Karpas-422 (cell line): ENCODE measurements around the gene RUNX1. TPM values are rescaled to one million over a fixed set of nuclear protein-coding genes. Genes with fewer than 3 reads are reported as not detected.

ENCODE experiments used
- DNase-seq: peaks from one replicate; pipeline ENCODE4 v3.0.0-alpha.2; 2015
- H2AFZ ChIP-seq: fragments of 200-600 bp; sonication (generic); 2 replicates; pipeline ENCODE4 v1.6.1; 2014; ENCODE audit warnings: antibody characterized with exemption, low read length, mixed read lengths
- H3K27ac ChIP-seq: fragments of 200-600 bp; sonication (generic); 2 replicates; pipeline ENCODE4 v1.5.1; 2014; ENCODE audit warnings: mild to moderate bottlenecking, low read length, moderate library complexity
- H3K27me3 ChIP-seq: fragments of 200-600 bp; sonication (generic); 2 replicates; pipeline ENCODE4 v1.6.1; 2014; ENCODE audit warnings: low read length, mixed read lengths
- H3K36me3 ChIP-seq: fragments of 200-600 bp; sonication (generic); 2 replicates; pipeline ENCODE4 v1.6.1; 2014; ENCODE audit warnings: low read length, mixed read lengths; ENCODE audit not compliant: insufficient read depth
- H3K4me1 ChIP-seq: fragments of 200-600 bp; sonication (generic); 2 replicates; pipeline ENCODE4 v1.6.1; 2014; ENCODE audit warnings: mild to moderate bottlenecking, low read length, mixed read lengths
- H3K4me2 ChIP-seq: fragments of 200-600 bp; sonication (generic); 2 replicates; pipeline ENCODE4 v1.6.1; 2014; ENCODE audit warnings: low read length, low read depth, mild to moderate bottlenecking; ENCODE audit not compliant: poor library complexity, severe bottlenecking
- H3K4me3 ChIP-seq: fragments of 200-600 bp; sonication (generic); 2 replicates; pipeline ENCODE4 v1.5.1; 2014; ENCODE audit warnings: mild to moderate bottlenecking, antibody characterized with exemption, low read length, mixed read lengths
- H3K79me2 ChIP-seq: fragments of 200-600 bp; sonication (generic); 2 replicates; pipeline ENCODE4 v1.6.1; 2014; ENCODE audit warnings: mild to moderate bottlenecking, low read length, mixed read lengths
- H3K9ac ChIP-seq: fragments of 200-600 bp; sonication (generic); 2 replicates; pipeline ENCODE4 v1.6.0; 2014; ENCODE audit warnings: low read length
- H3K9me2 ChIP-seq: fragments of 200-600 bp; sonication (generic), shearing (Covaris generic); replicated peaks from 2 replicates; pipeline ENCODE4 v1.6.0; 2014; ENCODE audit warnings: mild to moderate bottlenecking, low read length, moderate library complexity; ENCODE audit not compliant: insufficient read depth
- H3K9me3 ChIP-seq: fragments of 300-700, 200-600 bp; sonication (generic); 2 replicates; pipeline ENCODE4 v1.6.1; 2014; ENCODE audit warnings: low read length, mixed read lengths
- H4K20me1 ChIP-seq: fragments of 200-600 bp; sonication (generic); 2 replicates; pipeline ENCODE4 v1.6.1; 2014; ENCODE audit warnings: mild to moderate bottlenecking, antibody characterized with exemption, low read length, low read depth; ENCODE audit not compliant: insufficient read depth
- total RNA-seq: library from RNA; depleted of rRNA; stranded (reverse); fragments of >200 nt; shearing (Covaris generic); gene quantifications from 2 replicates; pipeline ENCODE4 v1.2.3, GENCODE V29; 2014; ENCODE audit warnings: low replicate concordance

RUNX1 gene
- total RNA-seq, 1 experiment from 2014 or later = 20.5 TPM

DNA sequence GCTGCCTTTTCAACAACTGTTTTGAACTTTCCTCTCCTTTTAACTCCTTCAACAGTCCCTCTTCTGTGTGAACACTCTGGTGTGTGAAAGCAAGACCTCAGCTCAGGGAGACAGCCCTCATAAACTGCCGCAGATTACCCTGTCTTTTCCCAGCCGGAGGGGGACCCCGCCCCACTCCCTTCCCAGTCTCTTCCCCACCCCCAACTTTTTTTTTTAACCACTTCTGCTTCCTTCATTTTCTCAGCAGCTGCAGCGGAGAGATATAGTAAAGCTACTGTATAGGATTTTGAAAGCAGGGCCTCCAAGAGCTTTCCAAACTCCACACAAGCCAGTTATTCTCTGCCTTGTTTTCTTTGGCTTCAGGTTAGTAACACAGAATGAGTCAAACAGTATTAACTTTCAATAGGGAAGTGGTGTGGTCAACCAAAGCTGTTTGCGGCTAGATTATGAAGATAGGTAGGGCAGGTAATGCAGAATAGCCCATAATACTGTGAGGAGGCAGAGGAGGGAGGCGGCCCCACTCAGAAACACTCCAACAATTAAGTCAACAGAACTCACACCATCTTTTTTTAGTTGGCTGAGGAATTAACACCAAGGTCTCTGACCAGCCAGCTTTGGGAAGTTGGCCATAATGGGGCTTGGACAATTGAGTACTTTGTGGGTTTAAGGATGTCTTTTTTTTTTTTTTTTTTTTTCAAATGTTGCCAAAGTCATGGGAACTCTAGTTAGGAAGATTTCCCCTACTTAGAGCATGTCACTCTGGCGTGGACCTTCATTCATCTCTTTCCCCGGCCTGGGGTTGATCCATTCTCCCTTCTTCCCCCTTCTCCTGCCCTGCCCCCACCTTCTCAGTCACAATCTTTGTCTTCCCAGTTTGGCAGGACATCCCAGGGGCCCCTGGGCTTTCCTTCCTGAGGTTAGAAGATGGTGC is 203.3 kb downstream of the RUNX1 start:
- Histone ChIP-seq H2AFZ (no peak overlapping the region), H3K4me1 (no peaks in the 10 kb centered on the region), H3K27ac (no peak overlapping the region), H3K9ac (no peak overlapping the region), H3K36me3 (no peaks in the 10 kb centered on the region), H3K4me3 (no peak overlapping the region), H3K4me2 (no peak overlapping the region), H3K9me2 (no peaks in the 10 kb centered on the region), H3K79me2 (peaks cover 3% of the 10 kb centered on the region; the same call in 1 of the 2 replicates), H4K20me1 (no peaks in the 10 kb centered on the region), H3K27me3 (no peaks in the 10 kb centered on the region), H3K9me3 (no peaks in the 10 kb centered on the region)
- no peak for DNase-seq

DNA sequence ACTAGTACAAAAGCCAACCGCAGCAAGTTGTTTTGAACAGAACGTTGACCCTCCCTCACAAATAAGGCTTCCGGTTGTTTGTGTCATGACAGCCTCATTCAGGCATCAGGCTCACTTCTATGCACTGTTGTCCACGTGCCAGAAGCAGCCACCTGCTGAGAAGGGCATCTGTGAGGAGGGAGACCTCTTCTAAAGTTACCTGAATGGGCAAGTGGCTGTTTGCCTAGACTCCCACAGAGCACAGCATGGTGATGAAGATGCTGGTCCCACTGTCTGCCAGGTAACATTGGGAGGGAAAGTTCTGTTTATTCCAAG is 204.2 kb downstream of the RUNX1 start:
- Histone ChIP-seq H3K9me2 (no peaks in the 10 kb centered on the region), H2AFZ (no peak overlapping the region), H3K27me3 (no peaks in the 10 kb centered on the region), H3K36me3 (no peaks in the 10 kb centered on the region), H3K4me2 (no peak overlapping the region), H3K4me1 (no peaks in the 10 kb centered on the region), H3K9ac (no peak overlapping the region), H3K9me3 (no peaks in the 10 kb centered on the region), H3K4me3 (no peak overlapping the region), H3K27ac (no peak overlapping the region), H3K79me2 (peaks cover 3% of the 10 kb centered on the region; the same call in 1 of the 2 replicates), H4K20me1 (no peaks in the 10 kb centered on the region)
- no peak for DNase-seq

DNA sequence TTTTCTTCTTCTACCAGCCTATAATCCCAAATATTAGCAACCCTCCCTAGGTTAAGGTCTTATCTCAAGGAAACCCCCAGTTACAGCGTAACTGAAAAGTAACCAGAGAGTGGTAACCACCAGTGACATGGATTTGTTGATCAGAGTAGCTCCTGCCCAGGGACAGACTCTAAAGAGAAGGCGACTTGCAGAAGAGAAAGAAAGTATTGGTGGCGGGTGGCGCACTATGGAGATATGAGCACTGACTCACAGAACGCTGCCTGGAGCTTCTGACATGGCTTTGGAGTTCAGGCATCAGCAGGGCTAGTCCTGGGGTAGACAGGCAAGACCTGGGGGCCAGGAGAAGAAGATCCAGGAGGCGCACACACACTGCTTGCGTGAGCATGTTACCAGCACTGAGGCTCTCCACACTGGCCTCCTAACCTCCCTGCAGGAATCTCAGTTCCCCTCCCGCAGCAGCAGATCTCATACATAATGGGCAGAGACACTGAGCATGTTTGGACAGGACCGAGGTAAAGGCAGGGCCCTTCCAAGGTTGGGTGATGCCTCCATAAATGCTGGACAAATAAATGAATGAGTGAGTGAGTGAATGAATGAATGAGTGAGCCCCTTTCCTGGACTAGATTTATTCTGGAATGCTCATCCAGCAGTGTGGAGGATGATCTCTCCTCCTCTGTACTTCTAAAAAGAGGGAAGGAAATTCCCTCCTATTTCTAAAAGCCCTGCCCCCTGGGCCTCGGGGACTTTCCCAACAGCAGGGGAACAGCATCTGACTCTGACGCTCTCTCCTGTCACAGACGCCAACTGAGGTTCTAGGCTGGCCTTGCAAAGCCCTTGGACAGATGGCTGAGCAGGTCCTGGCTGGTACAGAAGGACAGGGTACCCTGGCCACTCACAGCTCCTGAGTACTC is 204.8 kb downstream of the RUNX1 start:
- no peak for DNase-seq
- H3K4me3 ChIP-seq = no peak overlapping the region
- no peaks in the 10 kb centered on the region for H3K4me1 ChIP-seq
- H3K27ac ChIP-seq = no peak overlapping the region
- H3K36me3 ChIP-seq = no peaks in the 10 kb centered on the region
- no peaks in the 10 kb centered on the region for H3K9me2 ChIP-seq
- no peaks in the 10 kb centered on the region for H3K27me3 ChIP-seq
- no peaks in the 10 kb centered on the region for H3K9me3 ChIP-seq
- H3K79me2 ChIP-seq = peaks cover 3% of the 10 kb centered on the region; the same call in 1 of the 2 replicates
- H4K20me1 ChIP-seq = no peaks in the 10 kb centered on the region
- no peak overlapping the region for H2AFZ ChIP-seq
- no peak overlapping the region for H3K4me2 ChIP-seq
- H3K9ac ChIP-seq = no peak overlapping the region

DNA sequence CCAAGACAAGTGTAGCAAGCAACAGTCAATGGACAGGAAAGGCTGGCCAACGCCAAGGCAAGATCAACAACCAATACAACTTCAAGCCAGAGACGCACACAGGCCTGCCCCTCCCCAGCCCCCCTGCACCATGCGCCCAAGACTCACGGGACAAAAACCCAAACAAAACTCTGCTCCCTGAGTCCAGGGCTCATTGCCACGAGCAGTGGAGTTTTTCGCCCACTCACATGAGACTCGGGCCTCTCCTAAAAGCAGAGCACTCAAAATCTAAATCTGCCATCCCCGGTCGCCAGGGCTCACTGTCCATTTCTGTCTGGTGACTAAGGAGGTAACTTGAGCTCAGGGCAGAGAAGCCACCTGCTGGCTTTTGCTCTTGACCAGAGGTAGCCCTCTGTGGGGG is 205.5 kb downstream of the RUNX1 start:
- Histone ChIP-seq H3K4me2 (no peak overlapping the region), H3K79me2 (peaks cover 3% of the 10 kb centered on the region; the same call in 1 of the 2 replicates), H3K9me3 (no peaks in the 10 kb centered on the region), H3K4me1 (no peaks in the 10 kb centered on the region), H3K27ac (no peak overlapping the region), H3K9ac (no peak overlapping the region), H3K27me3 (no peaks in the 10 kb centered on the region), H3K36me3 (no peaks in the 10 kb centered on the region), H3K4me3 (no peak overlapping the region), H2AFZ (no peak overlapping the region), H3K9me2 (no peaks in the 10 kb centered on the region), H4K20me1 (no peaks in the 10 kb centered on the region)
- DNase-seq = no peak

DNA sequence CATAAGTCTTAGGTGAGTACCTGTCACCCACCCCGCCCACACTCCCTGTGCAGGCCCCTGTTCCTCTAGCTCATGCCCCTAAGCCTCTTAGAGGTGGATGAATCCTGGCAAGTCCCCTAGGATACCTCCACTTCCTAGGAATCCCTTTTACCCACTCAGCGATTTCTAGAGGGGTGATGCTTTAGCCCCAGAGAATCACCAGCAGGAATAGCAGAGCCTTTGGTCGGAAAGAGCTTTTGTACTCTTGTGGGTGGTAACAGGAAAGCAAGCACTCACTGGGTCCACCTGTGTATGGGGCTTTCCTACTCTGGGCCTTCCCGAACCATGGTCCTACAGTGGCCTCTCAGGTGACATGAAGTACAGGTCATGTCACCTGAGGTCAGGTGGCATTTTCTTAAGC is 207.9 kb downstream of the RUNX1 start:
- no peaks in the 10 kb centered on the region for H3K9me3 ChIP-seq
- H3K27ac ChIP-seq = no peak overlapping the region
- DNase-seq = no peak
- H3K9me2 ChIP-seq = no peaks in the 10 kb centered on the region
- H3K9ac ChIP-seq = no peak overlapping the region
- H3K4me3 ChIP-seq = no peak overlapping the region
- no peaks in the 10 kb centered on the region for H3K27me3 ChIP-seq
- H3K4me2 ChIP-seq = no peak overlapping the region
- H3K36me3 ChIP-seq = no peaks in the 10 kb centered on the region
- no peaks in the 10 kb centered on the region for H4K20me1 ChIP-seq
- no peaks in the 10 kb centered on the region for H3K4me1 ChIP-seq
- peaks cover 3% of the 10 kb centered on the region; the same call in 1 of the 2 replicates for H3K79me2 ChIP-seq
- H2AFZ ChIP-seq = no peak overlapping the region

DNA sequence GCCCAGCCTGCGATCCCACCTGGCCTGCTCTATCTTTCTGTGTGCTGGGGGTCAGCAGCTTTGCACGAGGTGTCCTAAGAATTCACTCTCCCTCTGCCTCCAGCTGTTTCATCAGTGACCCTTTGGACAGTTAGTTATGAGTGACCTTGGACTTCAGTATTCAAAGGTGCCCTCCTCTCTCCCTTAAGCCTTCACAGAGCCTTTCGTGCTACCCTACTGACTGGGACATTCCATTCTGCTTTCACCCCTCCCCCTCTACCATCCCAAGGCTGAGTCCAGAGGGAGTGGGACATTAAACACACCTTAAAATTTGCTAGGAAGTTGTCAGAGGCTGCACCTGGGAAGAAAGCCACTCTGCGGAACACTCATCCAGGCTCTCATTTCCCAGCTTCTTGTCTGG is 208.4 kb downstream of the RUNX1 start:
- H3K27ac ChIP-seq = no peak overlapping the region
- H2AFZ ChIP-seq = no peak overlapping the region
- no peak for DNase-seq
- no peak overlapping the region for H3K4me2 ChIP-seq
- no peaks in the 10 kb centered on the region for H3K27me3 ChIP-seq
- H3K36me3 ChIP-seq = no peaks in the 10 kb centered on the region
- no peaks in the 10 kb centered on the region for H4K20me1 ChIP-seq
- no peaks in the 10 kb centered on the region for H3K9me2 ChIP-seq
- no peak overlapping the region for H3K9ac ChIP-seq
- peaks cover 3% of the 10 kb centered on the region; the same call in 1 of the 2 replicates for H3K79me2 ChIP-seq
- H3K9me3 ChIP-seq = no peaks in the 10 kb centered on the region
- no peak overlapping the region for H3K4me3 ChIP-seq
- H3K4me1 ChIP-seq = no peaks in the 10 kb centered on the region

DNA sequence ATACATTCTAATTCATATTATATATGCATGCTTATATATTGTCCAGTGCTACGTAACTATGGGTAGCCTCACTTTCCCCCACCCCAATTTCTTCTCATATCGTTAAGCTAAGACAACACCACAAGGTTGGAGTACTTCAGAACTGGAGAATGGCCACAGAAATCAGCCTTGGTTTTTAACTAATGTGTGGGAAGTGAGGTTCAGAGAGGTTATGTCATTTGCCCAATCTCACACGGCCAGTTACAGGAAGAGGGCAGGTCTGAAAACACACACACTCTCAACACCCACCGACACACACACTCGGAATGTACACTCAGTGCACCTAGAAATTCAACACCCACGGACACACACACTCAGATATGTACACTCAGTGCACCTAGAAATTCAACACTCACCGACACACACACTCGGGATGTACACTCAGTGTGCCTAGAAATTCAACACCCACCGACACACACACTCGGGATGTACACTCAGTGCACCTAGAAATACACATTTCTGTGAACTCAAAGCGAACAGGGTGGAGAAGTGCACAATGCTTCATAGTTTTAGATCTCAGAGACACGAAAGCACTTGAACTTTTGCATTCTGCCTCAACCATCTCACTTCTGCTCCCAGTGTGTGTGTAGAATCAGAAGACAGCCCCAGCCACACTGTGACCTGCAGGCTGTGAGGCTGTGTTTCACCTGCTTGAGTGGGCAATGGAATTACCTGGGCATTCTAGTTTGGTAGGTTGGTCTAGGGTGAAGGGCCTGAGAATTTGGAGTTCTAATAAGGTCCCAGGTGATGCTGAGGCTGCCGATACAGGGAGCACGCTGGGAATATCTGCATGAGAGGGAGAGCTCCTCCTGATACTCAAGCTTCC is 209.9 kb downstream of the RUNX1 start:
- Histone ChIP-seq H3K9me2 (no peaks in the 10 kb centered on the region), H3K4me2 (no peak overlapping the region), H3K27me3 (no peaks in the 10 kb centered on the region), H2AFZ (no peak overlapping the region), H3K79me2 (peaks cover 3% of the 10 kb centered on the region; the same call in 1 of the 2 replicates), H3K4me3 (no peak overlapping the region), H3K9ac (no peak overlapping the region), H3K27ac (no peak overlapping the region), H3K9me3 (no peaks in the 10 kb centered on the region), H3K4me1 (no peaks in the 10 kb centered on the region), H3K36me3 (no peaks in the 10 kb centered on the region), H4K20me1 (no peaks in the 10 kb centered on the region)
- DNase-seq = no peak
